ENCODE results near the gene DNAJB7. TPM values are rescaled to one million over a fixed set of nuclear protein-coding genes. Genes with fewer than 3 reads are reported as not detected.
"Not testable (repeated sequence)": the region's sequence is repeated elsewhere in the genome, so short reads cannot be mapped to it uniquely, and the experiment has no call there.

Gene DNAJB7
- total RNA-seq, 1 experiment from 2014 or later: not detected

DNA sequence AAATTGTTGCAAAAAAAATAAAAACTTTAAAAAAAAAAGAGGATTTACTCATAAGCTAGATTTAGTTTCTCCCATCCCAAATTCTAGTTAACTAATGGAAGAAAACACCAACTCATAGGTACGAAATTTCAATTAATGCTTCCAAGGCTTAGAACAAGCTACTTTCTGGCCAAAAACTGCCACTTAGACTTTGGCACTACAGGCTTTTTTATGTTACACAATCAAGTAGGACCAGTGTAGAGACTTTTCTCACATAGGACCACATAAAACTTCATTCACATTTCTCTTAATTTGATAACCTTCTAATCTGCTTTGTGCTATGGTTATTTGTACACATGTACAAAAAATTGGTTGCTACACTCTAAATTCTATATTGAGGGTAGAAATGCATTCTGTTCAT lies 8.6 kb downstream of the DNAJB7 start:
- no peak overlapping the region for H2BK120ac ChIP-seq (ENCODE audit: low read depth, low read length, poor library complexity, severe bottlenecking)
- no peak overlapping the region for H4K5ac ChIP-seq (ENCODE audit: insufficient read length, low read depth, low read length)
- peak overlapping the region; percentile 4 to 17; a peak in 3 of 5 replicates for H3K4me3 Mint-ChIP-seq
- no peaks in the 10 kb centered on the region for H3K27me3 ChIP-seq (ENCODE audit: insufficient read depth, low read length)
- no peak overlapping the region for H4K8ac ChIP-seq (replicated peaks; ENCODE audit: insufficient read length, low read depth, low read length)
- no peak overlapping the region for H3K18ac ChIP-seq (ENCODE audit: insufficient read length, low read depth, low read length)
- no peak overlapping the region for H3K27ac ChIP-seq (ENCODE audit: insufficient read length, low read depth, low read length)
- H2BK5ac ChIP-seq (ENCODE audit: insufficient read length, low read length): no peak overlapping the region
- no peak for DNase-seq
- H2BK20ac ChIP-seq (ENCODE audit: low read depth, low read length, poor library complexity, severe bottlenecking): no peak overlapping the region
- H3K9me3 Mint-ChIP-seq: no peaks in the 10 kb centered on the region
- H3K9ac ChIP-seq (ENCODE audit: extremely low read depth, insufficient read length, low read length): peak overlapping the region; percentile 71
- peak overlapping the region; percentile 32 to 90 (median 50); a peak in 6 of 7 replicates for H3K27ac Mint-ChIP-seq
- H3T11ph ChIP-seq (ENCODE audit: low read length): no peak overlapping the region
- peaks cover 2% of the 10 kb centered on the region; the same call in 1 of the 2 replicates for H3K4me1 ChIP-seq (ENCODE audit: insufficient read depth, low read length)
- no peaks in the 10 kb centered on the region for H3K9me3 ChIP-seq (ENCODE audit: control insufficient read depth, low read depth, low read length)
- H3K23me2 ChIP-seq (ENCODE audit: insufficient read length, low read depth, low read length, poor library complexity, severe bottlenecking): peaks cover 5% of the 10 kb centered on the region
- TF ChIP-seq, protein P1, sequence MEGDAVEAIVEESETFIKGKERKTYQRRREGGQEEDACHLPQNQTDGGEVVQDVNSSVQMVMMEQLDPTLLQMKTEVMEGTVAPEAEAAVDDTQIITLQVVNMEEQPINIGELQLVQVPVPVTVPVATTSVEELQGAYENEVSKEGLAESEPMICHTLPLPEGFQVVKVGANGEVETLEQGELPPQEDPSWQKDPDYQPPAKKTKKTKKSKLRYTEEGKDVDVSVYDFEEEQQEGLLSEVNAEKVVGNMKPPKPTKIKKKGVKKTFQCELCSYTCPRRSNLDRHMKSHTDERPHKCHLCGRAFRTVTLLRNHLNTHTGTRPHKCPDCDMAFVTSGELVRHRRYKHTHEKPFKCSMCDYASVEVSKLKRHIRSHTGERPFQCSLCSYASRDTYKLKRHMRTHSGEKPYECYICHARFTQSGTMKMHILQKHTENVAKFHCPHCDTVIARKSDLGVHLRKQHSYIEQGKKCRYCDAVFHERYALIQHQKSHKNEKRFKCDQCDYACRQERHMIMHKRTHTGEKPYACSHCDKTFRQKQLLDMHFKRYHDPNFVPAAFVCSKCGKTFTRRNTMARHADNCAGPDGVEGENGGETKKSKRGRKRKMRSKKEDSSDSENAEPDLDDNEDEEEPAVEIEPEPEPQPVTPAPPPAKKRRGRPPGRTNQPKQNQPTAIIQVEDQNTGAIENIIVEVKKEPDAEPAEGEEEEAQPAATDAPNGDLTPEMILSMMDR (conservative IDR thresholded peaks at IDR 0.05): no peak
- peaks cover 30% of the 10 kb centered on the region in 2 experiments for H3K4me1 Mint-ChIP-seq
- H2BK12ac ChIP-seq (ENCODE audit: insufficient read length, low read depth, low read length): no peak overlapping the region
- peaks cover 6% of the 10 kb centered on the region for H3K79me1 ChIP-seq (ENCODE audit: insufficient read depth, low read depth, low read length, poor library complexity, severe bottlenecking)
- H3K36me3 Mint-ChIP-seq (ENCODE audit: insufficient read depth in 1 of 3, low read depth in 3 of 3): peaks cover 5 to 37% (median 25%) of the 10 kb centered on the region in 3 experiments
- no peak overlapping the region for H2BK15ac ChIP-seq (ENCODE audit: low read depth, low read length)
- H4K91ac ChIP-seq (ENCODE audit: insufficient read length, low read depth, low read length): no peak overlapping the region
- no CpG with 5 or more reads among the region's 1 CpG for WGBS (ENCODE audit: extremely low coverage, insufficient read length, low lambda C conversion rate)
- no peak overlapping the region for H3K56ac ChIP-seq (ENCODE audit: insufficient read length, low read depth, low read length)
- no peak overlapping the region for H2AK5ac ChIP-seq (ENCODE audit: insufficient read length, low read length)
- H3K79me2 ChIP-seq (ENCODE audit: insufficient read depth, low read length): peaks cover 51% of the 10 kb centered on the region; the same call in 1 of the 2 replicates
- no peaks in the 10 kb centered on the region for H4K20me1 ChIP-seq (ENCODE audit: control insufficient read depth, insufficient read depth, insufficient read length)
- H3K27me3 Mint-ChIP-seq (ENCODE audit: low read depth): no peaks in the 10 kb centered on the region
- H3K4ac ChIP-seq (ENCODE audit: low read depth, low read length): no peak overlapping the region
- H3K4me2 ChIP-seq (ENCODE audit: insufficient read depth, insufficient read length, low read length): no peak overlapping the region
- H3K23ac ChIP-seq (ENCODE audit: insufficient read length, low read depth, low read length): no peak overlapping the region
- no peak overlapping the region for H2AFZ ChIP-seq (ENCODE audit: low read length)
- no peak overlapping the region for H3K14ac ChIP-seq (ENCODE audit: insufficient read depth, low read length)

DNA sequence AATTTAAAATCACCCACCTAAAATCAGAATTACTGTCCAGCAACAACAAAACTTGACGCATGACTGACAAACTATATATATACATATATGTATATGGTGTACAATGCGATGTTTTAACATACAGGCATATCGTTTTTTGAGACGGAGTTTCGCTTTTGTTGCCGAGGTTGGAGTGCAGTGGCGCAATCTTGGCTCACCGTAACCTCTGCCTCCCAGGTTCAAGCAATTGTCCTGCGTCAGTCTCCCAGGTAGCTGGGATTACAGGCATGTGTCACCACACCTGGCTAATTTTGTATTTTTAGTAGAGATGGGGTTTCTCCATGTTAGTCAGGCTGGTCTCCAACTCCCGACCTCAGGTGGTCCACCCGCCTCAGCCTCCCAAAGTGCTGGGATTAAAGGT lies 16.1 kb downstream of the DNAJB7 start:
- not testable (repeated sequence) for H3K27ac ChIP-seq (ENCODE audit: insufficient read length, low read depth, low read length); H3K4me2 ChIP-seq (ENCODE audit: insufficient read depth, insufficient read length, low read length); H3K14ac ChIP-seq (ENCODE audit: insufficient read depth, low read length); DNase-seq; H3K9me3 Mint-ChIP-seq; H3K4me1 ChIP-seq (ENCODE audit: insufficient read depth, low read length); H3K79me1 ChIP-seq (ENCODE audit: insufficient read depth, low read depth, low read length, poor library complexity, severe bottlenecking); H2AK5ac ChIP-seq (ENCODE audit: insufficient read length, low read length); H3T11ph ChIP-seq (ENCODE audit: low read length); H2BK15ac ChIP-seq (ENCODE audit: low read depth, low read length); H2BK120ac ChIP-seq (ENCODE audit: low read depth, low read length, poor library complexity, severe bottlenecking); H3K18ac ChIP-seq (ENCODE audit: insufficient read length, low read depth, low read length); H3K56ac ChIP-seq (ENCODE audit: insufficient read length, low read depth, low read length); H3K9ac ChIP-seq (ENCODE audit: extremely low read depth, insufficient read length, low read length); H3K79me2 ChIP-seq (ENCODE audit: insufficient read depth, low read length); H2BK12ac ChIP-seq (ENCODE audit: insufficient read length, low read depth, low read length); H3K4me3 Mint-ChIP-seq; H4K91ac ChIP-seq (ENCODE audit: insufficient read length, low read depth, low read length); H3K27me3 ChIP-seq (ENCODE audit: insufficient read depth, low read length); H3K27ac Mint-ChIP-seq; H3K23ac ChIP-seq (ENCODE audit: insufficient read length, low read depth, low read length); H4K8ac ChIP-seq (replicated peaks; ENCODE audit: insufficient read length, low read depth, low read length); H3K4me1 Mint-ChIP-seq; H2BK20ac ChIP-seq (ENCODE audit: low read depth, low read length, poor library complexity, severe bottlenecking); H2BK5ac ChIP-seq (ENCODE audit: insufficient read length, low read length); H4K20me1 ChIP-seq (ENCODE audit: control insufficient read depth, insufficient read depth, insufficient read length); H3K9me3 ChIP-seq (ENCODE audit: control insufficient read depth, low read depth, low read length); H2AFZ ChIP-seq (ENCODE audit: low read length); H3K4ac ChIP-seq (ENCODE audit: low read depth, low read length); H3K27me3 Mint-ChIP-seq (ENCODE audit: low read depth); H3K23me2 ChIP-seq (ENCODE audit: insufficient read length, low read depth, low read length, poor library complexity, severe bottlenecking); H4K5ac ChIP-seq (ENCODE audit: insufficient read length, low read depth, low read length)
- no CpG with 5 or more reads among the region's 11 CpGs for WGBS (ENCODE audit: extremely low coverage, insufficient read length, low lambda C conversion rate)
- H3K36me3 Mint-ChIP-seq (ENCODE audit: insufficient read depth in 1 of 3, low read depth in 3 of 3): peaks cover 14 to 87% (median 70%) of the 10 kb centered on the region in 3 experiments; a peak in 6 of 7 replicates
